Measurements from ENCODE around the gene FOXP1.

DNA sequence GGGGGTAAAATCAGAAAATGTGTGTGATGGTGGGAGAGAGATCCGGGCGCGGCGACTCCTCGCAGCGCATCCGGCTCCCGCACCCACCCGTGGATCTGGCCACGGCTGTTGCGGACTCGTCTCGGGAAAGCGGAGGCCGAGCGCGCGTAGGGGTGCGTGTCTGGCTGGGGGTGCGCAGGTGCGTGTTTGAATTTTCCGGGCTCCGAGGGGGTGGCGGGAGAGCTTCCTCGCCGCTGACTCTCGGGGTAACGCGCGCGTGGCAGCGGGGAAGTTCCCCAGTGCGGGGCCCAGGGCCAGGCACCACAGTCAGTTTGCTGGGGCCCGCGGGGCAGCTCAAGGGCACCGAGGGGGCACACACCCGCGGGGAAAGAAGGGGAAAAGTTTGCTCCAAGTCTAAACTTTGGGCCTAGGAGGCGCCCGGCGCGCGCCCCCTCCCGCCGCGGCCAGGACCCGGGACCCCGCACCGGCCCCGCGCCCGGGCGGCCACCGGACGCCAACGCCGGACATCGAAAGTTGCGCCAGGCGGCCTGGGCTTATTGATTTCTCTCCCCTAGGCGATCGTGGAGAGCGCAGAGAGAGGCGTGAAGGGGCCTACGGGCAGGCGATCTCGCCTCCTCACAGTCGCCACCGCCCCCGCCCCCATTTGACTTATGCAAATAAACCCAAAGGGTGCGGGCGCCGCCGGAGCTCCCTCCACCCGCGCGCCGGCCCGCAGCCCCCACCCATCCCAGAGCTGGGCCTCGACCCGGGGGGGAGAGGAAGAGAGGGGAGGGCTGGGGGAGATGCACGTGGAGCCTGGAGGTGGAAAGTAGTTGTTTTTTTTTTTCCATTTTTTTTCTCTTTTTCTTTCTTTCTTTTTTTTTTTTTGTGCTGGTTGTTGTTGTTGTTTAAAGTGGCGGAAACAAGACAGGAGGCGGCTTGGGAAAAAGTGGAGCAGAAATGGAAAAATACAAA, 639 bp downstream of the FOXP1 start:
- no peak for TF ChIP-seq EZH2 (IDR thresholded peaks at IDR 0.05)
- TF ChIP-seq, protein P1, sequence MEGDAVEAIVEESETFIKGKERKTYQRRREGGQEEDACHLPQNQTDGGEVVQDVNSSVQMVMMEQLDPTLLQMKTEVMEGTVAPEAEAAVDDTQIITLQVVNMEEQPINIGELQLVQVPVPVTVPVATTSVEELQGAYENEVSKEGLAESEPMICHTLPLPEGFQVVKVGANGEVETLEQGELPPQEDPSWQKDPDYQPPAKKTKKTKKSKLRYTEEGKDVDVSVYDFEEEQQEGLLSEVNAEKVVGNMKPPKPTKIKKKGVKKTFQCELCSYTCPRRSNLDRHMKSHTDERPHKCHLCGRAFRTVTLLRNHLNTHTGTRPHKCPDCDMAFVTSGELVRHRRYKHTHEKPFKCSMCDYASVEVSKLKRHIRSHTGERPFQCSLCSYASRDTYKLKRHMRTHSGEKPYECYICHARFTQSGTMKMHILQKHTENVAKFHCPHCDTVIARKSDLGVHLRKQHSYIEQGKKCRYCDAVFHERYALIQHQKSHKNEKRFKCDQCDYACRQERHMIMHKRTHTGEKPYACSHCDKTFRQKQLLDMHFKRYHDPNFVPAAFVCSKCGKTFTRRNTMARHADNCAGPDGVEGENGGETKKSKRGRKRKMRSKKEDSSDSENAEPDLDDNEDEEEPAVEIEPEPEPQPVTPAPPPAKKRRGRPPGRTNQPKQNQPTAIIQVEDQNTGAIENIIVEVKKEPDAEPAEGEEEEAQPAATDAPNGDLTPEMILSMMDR (IDR thresholded peaks at IDR 0.05), result no peak

All from neural progenitor cell (in vitro differentiated cells).